Measurements from ENCODE around the gene GLYATL1B.
"Not testable (repeated sequence)": the region's sequence is repeated elsewhere in the genome, so short reads cannot be mapped to it uniquely, and the experiment has no call there.

DNA sequence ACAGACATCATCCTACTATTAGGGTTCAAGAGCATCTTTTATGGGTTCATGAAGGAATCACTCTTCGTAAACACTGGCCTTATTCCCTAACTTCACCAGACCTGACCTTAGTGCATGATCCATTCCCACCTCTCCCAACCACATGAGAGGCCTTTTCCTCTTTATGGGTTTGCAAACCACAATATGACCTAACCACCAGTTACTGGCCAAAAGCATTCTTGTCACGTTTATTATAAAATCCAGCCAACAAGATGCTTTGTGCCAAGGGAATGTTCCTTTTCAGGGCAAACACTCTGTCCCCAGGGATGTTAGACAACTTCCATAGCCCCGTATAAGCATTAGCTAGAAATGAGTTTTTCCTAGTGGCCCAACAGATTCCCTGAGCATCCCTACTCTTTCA, 26.0 kb upstream of the GLYATL1B start:
- TF ChIP-seq, protein P1, sequence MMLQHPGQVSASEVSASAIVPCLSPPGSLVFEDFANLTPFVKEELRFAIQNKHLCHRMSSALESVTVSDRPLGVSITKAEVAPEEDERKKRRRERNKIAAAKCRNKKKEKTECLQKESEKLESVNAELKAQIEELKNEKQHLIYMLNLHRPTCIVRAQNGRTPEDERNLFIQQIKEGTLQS (IDR thresholded peaks at IDR 0.05): not testable (repeated sequence)
- TF ChIP-seq, protein P2, sequence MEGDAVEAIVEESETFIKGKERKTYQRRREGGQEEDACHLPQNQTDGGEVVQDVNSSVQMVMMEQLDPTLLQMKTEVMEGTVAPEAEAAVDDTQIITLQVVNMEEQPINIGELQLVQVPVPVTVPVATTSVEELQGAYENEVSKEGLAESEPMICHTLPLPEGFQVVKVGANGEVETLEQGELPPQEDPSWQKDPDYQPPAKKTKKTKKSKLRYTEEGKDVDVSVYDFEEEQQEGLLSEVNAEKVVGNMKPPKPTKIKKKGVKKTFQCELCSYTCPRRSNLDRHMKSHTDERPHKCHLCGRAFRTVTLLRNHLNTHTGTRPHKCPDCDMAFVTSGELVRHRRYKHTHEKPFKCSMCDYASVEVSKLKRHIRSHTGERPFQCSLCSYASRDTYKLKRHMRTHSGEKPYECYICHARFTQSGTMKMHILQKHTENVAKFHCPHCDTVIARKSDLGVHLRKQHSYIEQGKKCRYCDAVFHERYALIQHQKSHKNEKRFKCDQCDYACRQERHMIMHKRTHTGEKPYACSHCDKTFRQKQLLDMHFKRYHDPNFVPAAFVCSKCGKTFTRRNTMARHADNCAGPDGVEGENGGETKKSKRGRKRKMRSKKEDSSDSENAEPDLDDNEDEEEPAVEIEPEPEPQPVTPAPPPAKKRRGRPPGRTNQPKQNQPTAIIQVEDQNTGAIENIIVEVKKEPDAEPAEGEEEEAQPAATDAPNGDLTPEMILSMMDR (IDR thresholded peaks at IDR 0.05; ENCODE audit: low read depth, low read length, missing input control): not testable (repeated sequence)
